BLaER1 treated with 17β-estradiol and CSF1 and Interleukin-3, amounts not matched to agents 10 nM and 100 nM (cell line): ENCODE data around the gene TBC1D14.
A peak's percentile ranks its signal among the peaks of the same experiment; 100 is the strongest.

Experiments used
- H3K27ac ChIP-seq, 11 experiments: shearing (Covaris generic); formaldehyde crosslinking; 2 replicates each; pipeline ENCODE4 v1.8.1; 2022
- H3K27me3 ChIP-seq, 11 experiments: shearing (Covaris generic); formaldehyde crosslinking; 2 replicates each; pipeline ENCODE4 v1.8.1; 2022
- H3K36me3 ChIP-seq, 11 experiments: shearing (Covaris generic); formaldehyde crosslinking; 2 replicates each; pipeline ENCODE4 v1.8.1; 2022
- H3K4me1 ChIP-seq, 10 experiments: shearing (Covaris generic); formaldehyde crosslinking; 2 replicates each; pipeline ENCODE4 v1.8.1; 2022
- H3K4me2 ChIP-seq, 11 experiments: shearing (Covaris generic); formaldehyde crosslinking; 2 replicates each; pipeline ENCODE4 v1.8.1; 2022
- H3K4me3 ChIP-seq, 10 experiments: shearing (Covaris generic); formaldehyde crosslinking; 2 replicates each; pipeline ENCODE4 v1.8.1; 2022
- H3K9ac ChIP-seq, 11 experiments: shearing (Covaris generic); formaldehyde crosslinking; 2 replicates each; pipeline ENCODE4 v1.8.1; 2022
- H3K9me3 ChIP-seq, 11 experiments: shearing (Covaris generic); formaldehyde crosslinking; replicated peaks in 1 of 11; 2 replicates each; pipeline ENCODE4 v1.8.1; 2022
- H4K20me1 ChIP-seq, 11 experiments: shearing (Covaris generic); formaldehyde crosslinking; 2 replicates each; pipeline ENCODE4 v1.8.1; 2022
- Cebpa-rat ChIP-seq, 11 experiments: shearing (Covaris generic); IDR thresholded peaks; 2 replicates each; pipeline ENCODE4 v1.8.1; 2022

TBC1D14 gene

GRCh38 chr4:7051905-7052304 is 142.3 kb downstream of the TBC1D14 start:
- Histone ChIP-seq H3K36me3 (peaks cover 33 to 69% (median 53%) of the 10 kb centered on the region in 11 experiments), H3K4me3 (no peak overlapping the region), H3K9me3 (no peaks in the 10 kb centered on the region), H3K4me2 (peak overlapping the region; percentile 68 to 92 (median 88)), H4K20me1 (peaks cover 94 to 100% (median 100%) of the 10 kb centered on the region in 11 experiments), H3K27me3 (peaks cover 0 to 3% (median 0%) of the 10 kb centered on the region in 11 experiments; a peak in 2 of 22 replicates), H3K4me1 (peaks cover 53 to 90% (median 86%) of the 10 kb centered on the region in 10 experiments), H3K9ac (peak overlapping the region in 4 of 11 experiments; percentile 8 to 70 (median 63); a peak in 7 of 22 replicates), H3K27ac (peak overlapping the region in 1 of 11 experiments; percentile 43; a peak in 2 of 22 replicates)
- TF ChIP-seq Cebpa-rat (IDR thresholded peaks at IDR 0.05) = no peak

- peaks cover 49 to 86% (median 82%) of the 10 kb centered on the region in 10 experiments for H3K4me1 ChIP-seq
- peak overlapping the region; percentile 68 to 92 (median 88) for H3K4me2 ChIP-seq
- peak overlapping the region in 3 of 11 experiments; percentile 19 to 43 (median 26); a peak in 4 of 22 replicates for H3K27ac ChIP-seq
- peaks cover 37 to 73% (median 57%) of the 10 kb centered on the region in 11 experiments for H3K36me3 ChIP-seq
- no peaks in the 10 kb centered on the region for H3K9me3 ChIP-seq
- peaks cover 93 to 100% (median 100%) of the 10 kb centered on the region in 11 experiments for H4K20me1 ChIP-seq
- TF ChIP-seq Cebpa-rat (IDR thresholded peaks at IDR 0.05) = no peak
- H3K4me3 ChIP-seq = no peak overlapping the region
- peak overlapping the region in 7 of 11 experiments; percentile 8 to 70 (median 60); a peak in 11 of 22 replicates for H3K9ac ChIP-seq
- peaks cover 0 to 3% (median 0%) of the 10 kb centered on the region in 11 experiments; a peak in 2 of 22 replicates for H3K27me3 ChIP-seq
Observed at GRCh38 chr4:7052313-7052712, 142.7 kb downstream of the TBC1D14 start.

GRCh38 chr4:7052923-7053715 is 143.5 kb downstream of the TBC1D14 start:
- peak overlapping the region in 8 of 11 experiments; percentile 18 to 54 (median 24); a peak in 11 of 22 replicates for H3K27ac ChIP-seq
- H3K4me1 ChIP-seq = peaks cover 50 to 82% (median 77%) of the 10 kb centered on the region in 10 experiments
- peaks cover 88 to 100% (median 98%) of the 10 kb centered on the region in 11 experiments for H4K20me1 ChIP-seq

GRCh38 chr4:7054106-7054880 is 144.7 kb downstream of the TBC1D14 start:
- Histone ChIP-seq H3K27ac (peak overlapping the region in 5 of 11 experiments; percentile 3 to 33 (median 22); a peak in 4 of 22 replicates), H3K27me3 (peaks cover 0 to 3% (median 0%) of the 10 kb centered on the region in 11 experiments; a peak in 2 of 22 replicates), H3K36me3 (peaks cover 55 to 87% (median 65%) of the 10 kb centered on the region in 11 experiments), H3K4me1 (peaks cover 62 to 86% (median 79%) of the 10 kb centered on the region in 10 experiments), H3K9me3 (no peaks in the 10 kb centered on the region), H3K9ac (peak overlapping the region in 3 of 11 experiments; percentile 27 to 70 (median 30); a peak in 1 of 22 replicates), H3K4me2 (peak overlapping the region; percentile 68 to 92 (median 88); a peak in 21 of 22 replicates), H3K4me3 (no peak overlapping the region), H4K20me1 (peaks cover 88 to 100% (median 98%) of the 10 kb centered on the region in 11 experiments)
- TF ChIP-seq Cebpa-rat (IDR thresholded peaks at IDR 0.05) = no peak

More at GRCh38 chr4:7052923-7053715, 143.5 kb downstream of the TBC1D14 start:
- Histone ChIP-seq H3K4me2 (peak overlapping the region; percentile 68 to 92 (median 88)), H3K9me3 (no peaks in the 10 kb centered on the region), H3K9ac (peak overlapping the region in 9 of 11 experiments; percentile 8 to 70 (median 41); a peak in 16 of 22 replicates), H3K36me3 (peaks cover 43 to 81% (median 53%) of the 10 kb centered on the region in 11 experiments), H3K27me3 (peaks cover 0 to 3% (median 0%) of the 10 kb centered on the region in 11 experiments; a peak in 2 of 22 replicates), H3K4me3 (no peak overlapping the region; a peak in 1 of 20 replicates)
- TF ChIP-seq Cebpa-rat (IDR thresholded peaks at IDR 0.05) = no peak

- Histone ChIP-seq H3K4me2 (peak overlapping the region; percentile 68 to 92 (median 88); a peak in 20 of 22 replicates), H3K4me1 (peaks cover 63 to 86% (median 75%) of the 10 kb centered on the region in 10 experiments), H3K9me3 (no peaks in the 10 kb centered on the region), H3K36me3 (peaks cover 66 to 88% (median 71%) of the 10 kb centered on the region in 11 experiments), H3K27me3 (peaks cover 0 to 3% (median 0%) of the 10 kb centered on the region in 11 experiments; a peak in 2 of 22 replicates), H3K9ac (peak overlapping the region in 3 of 11 experiments; percentile 0 to 30 (median 27); a peak in 4 of 22 replicates), H3K4me3 (no peak overlapping the region), H4K20me1 (peaks cover 88 to 100% (median 98%) of the 10 kb centered on the region in 11 experiments), H3K27ac (peak overlapping the region in 5 of 11 experiments; percentile 3 to 33 (median 22); a peak in 6 of 22 replicates)
- TF ChIP-seq Cebpa-rat (IDR thresholded peaks at IDR 0.05) = no peak
Observed at GRCh38 chr4:7055111-7055989, 145.7 kb downstream of the TBC1D14 start.

- H3K9ac ChIP-seq = no peak overlapping the region
- no peaks in the 10 kb centered on the region for H3K9me3 ChIP-seq
- H3K4me1 ChIP-seq = peaks cover 57 to 85% (median 73%) of the 10 kb centered on the region in 10 experiments
- H3K27ac ChIP-seq = no peak overlapping the region; a peak in 1 of 22 replicates
- peaks cover 0 to 3% (median 0%) of the 10 kb centered on the region in 11 experiments; a peak in 1 of 22 replicates for H3K27me3 ChIP-seq
- H3K4me3 ChIP-seq = no peak overlapping the region
- no peak for TF ChIP-seq Cebpa-rat (IDR thresholded peaks at IDR 0.05)
- H3K4me2 ChIP-seq = peak overlapping the region in 5 of 11 experiments; percentile 68 to 92 (median 90); a peak in 8 of 22 replicates
- H4K20me1 ChIP-seq = peaks cover 88 to 100% (median 98%) of the 10 kb centered on the region in 11 experiments
- peaks cover 66 to 88% (median 73%) of the 10 kb centered on the region in 11 experiments for H3K36me3 ChIP-seq
Observed at GRCh38 chr4:7055990-7056325, 146.3 kb downstream of the TBC1D14 start.

- peaks cover 82 to 100% (median 93%) of the 10 kb centered on the region in 11 experiments for H3K36me3 ChIP-seq
- H3K27ac ChIP-seq = 0 out of 22 replicates have a peak overlapping the region, but pooled peaks of 1 of the 11 experiments have one; percentile 14
- H3K4me2 ChIP-seq = peak overlapping the region; percentile 2 to 59 (median 34); a peak in 16 of 22 replicates
Observed at GRCh38 chr4:7058792-7059191, 149.2 kb downstream of the TBC1D14 start.

More at GRCh38 chr4:7058792-7059191, 149.2 kb downstream of the TBC1D14 start:
- no peak overlapping the region for H3K4me3 ChIP-seq
- no peak for TF ChIP-seq Cebpa-rat (IDR thresholded peaks at IDR 0.05)
- H3K27me3 ChIP-seq = no peaks in the 10 kb centered on the region
- 0 out of 22 replicates have a peak overlapping the region, but pooled peaks of 1 of the 11 experiments have one; percentile 15 for H3K9ac ChIP-seq
- H4K20me1 ChIP-seq = peaks cover 86 to 100% (median 96%) of the 10 kb centered on the region in 11 experiments
- H3K9me3 ChIP-seq = no peaks in the 10 kb centered on the region
- peaks cover 28 to 68% (median 45%) of the 10 kb centered on the region in 10 experiments for H3K4me1 ChIP-seq
